NCI-H345 (cell line): ENCODE measurements around the gene PAFAH2.

Experiments used
- DNase-seq: peaks from one replicate; lab custom pipeline; 2025; lab: John Stamatoyannopoulos, UW

The PAFAH2 gene

DNA sequence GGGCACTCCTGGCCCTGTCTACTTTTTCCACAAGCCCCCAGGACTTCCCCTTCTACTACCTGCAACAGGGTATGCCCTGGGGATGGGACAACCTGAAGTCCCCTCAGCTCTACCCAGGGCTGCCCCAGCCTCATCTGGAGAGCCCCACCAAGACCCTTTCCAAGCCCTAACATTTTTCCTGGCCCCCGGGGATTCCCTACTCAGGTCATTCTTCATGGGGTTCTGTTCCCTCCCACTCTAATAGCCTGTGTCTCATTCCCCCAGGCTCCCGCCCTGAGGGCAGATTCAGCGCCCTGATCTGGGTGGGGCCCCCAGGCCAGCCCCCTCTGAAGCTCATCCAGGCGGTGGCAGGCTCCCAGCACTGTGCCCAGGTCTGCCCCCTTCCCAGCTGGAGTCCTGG lies 33.3 kb upstream of the PAFAH2 start:
- no peak for DNase-seq

DNA sequence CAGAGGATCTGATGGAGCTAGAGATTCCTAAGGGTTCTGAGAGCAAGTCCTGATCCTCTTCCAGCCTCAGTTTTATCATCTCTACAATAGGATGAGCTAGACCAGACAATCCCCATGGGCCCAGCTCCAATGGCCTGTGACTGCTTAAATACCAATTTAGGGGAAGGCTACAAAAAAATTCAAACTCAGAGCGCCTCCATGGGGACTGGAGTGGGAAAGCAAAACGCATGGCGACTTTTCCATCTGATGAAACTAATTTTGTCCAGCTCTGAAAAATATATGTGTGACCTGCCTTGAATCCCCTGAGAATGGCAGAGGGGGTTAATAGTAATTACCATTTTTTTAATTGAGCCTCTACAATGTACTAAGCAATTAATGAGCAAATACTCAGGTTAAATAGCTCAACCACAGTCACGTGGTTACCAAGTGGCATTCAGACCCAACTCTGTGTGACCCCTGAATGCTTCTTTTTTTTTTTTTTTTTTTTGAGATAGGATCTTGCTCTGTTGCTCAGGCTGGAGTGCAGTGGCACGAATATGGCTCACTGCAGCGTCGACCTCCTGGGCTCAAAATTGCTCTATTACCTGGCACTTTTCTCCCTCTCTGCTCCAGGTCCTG lies 32.1 kb upstream of the PAFAH2 start:
- DNase-seq, result no peak

DNA sequence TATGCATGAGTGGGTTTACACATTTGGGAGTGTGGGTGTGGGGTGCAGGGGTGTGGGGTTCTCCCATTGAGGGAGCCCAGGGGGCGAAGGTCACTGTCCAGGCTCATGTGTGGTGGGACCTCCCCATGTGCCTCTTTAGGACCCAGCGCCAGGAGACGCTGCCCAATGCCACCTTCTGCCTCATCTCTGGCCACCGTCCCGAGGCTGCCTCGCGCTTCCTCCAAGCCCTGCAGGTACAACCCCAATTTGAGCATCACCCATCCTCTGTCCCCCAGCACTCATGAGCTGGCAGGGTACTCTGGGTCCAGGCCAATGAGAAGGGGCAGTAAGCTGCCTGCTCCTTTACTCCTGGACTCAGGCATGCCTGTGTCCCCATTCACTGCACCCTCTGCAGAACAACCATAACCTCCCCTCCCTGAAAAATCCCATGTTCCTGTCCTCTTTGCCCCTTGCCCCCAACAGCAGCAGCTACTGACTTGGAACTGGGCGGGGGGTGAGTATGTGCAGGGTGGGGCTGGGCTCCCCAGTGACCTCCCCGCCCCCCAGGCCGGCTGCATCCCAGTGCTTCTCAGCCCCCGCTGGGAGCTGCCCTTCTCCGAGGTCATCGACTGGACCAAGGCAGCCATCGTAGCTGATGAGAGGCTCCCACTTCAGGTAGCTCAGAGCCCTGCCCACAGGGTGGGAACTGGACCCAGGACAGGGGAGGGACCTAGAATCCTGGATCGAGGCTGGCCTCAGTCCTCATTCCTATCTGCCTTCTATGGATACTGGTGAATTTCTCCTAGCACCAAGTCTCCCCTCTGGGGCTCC lies 31.4 kb upstream of the PAFAH2 start:
- no peak for DNase-seq

DNA sequence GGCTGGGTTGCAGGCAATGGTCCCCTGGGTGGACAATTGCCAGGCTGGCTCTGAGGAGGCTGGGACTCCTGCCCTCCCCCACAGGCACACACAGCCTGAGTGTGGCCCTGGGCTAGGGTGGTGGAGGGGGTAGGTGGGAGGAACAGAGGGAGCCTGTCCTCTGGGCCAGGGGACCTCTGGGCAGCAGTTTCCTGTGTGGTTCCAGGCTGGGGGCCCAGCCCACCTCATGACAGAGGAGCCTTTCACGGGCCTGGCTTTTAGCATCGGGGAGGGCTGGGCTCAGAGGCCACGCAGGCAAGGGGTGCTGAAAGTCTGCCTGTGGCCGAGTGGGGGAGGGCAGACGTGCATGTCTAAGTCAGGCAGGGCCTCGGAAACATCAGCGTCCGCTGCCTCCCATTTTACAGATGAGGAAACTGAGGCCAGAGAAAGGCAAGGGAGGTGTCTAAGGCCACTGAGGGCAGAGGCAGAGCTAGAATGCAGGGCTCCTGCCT lies 30.7 kb upstream of the PAFAH2 start:
- no peak for DNase-seq

DNA sequence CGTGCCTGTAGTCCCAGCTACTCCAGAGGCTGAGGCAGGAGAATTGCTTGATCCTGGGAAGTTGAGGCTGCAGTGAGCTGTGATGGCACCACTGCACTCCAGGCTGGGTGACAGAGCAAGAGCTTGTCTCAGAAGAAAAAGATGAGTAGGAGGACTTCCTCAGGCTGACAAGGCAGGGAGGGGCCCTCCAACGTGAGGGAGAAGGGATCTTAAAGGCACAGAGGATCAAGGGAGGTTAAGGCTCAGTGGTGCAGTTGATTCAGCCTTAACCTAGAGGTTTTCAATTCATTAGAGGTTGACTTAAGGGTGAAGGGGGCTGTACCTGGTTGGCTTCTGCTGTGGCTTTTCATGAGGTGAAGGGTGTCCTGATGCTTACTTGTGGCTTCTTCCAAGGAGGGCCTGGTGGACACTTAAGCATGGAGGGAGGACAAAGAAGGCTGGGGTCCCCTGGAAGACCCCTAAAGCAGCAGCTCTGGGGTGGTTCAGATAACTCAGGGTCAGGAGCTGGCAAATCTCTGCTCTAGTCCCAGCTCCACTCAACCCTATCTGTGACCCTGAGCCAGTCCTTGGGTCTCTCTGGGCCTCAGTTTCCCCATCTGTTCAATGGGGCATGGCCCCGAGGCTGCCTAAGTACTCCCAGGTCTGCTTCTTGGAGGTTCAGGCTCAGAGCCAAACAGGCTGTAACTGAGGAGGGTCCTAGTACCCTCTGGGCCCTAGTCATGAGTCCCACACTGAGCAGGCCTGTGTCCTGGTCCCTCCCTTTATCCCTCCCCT lies 30.0 kb upstream of the PAFAH2 start:
- DNase-seq, result no peak

DNA sequence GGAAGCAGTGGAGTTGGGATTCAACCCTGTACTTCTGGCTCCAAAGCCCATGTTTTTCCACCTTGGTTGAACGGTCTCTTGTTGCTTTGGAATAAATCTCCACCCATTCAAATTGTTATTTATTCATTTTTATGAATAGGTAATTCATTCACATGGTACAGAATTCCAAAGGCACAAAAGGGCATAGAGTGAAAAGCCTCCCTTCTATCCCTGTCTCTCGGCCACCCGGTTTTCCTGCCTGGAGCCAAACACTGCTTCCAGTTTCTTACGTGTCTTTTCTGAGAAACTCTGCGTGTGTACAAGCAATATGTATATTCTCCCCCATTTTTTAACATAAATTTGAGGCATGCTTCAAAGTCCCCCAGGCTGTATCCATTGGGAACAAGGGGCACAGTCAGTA lies 27.7 kb upstream of the PAFAH2 start:
- DNase-seq, result no peak

DNA sequence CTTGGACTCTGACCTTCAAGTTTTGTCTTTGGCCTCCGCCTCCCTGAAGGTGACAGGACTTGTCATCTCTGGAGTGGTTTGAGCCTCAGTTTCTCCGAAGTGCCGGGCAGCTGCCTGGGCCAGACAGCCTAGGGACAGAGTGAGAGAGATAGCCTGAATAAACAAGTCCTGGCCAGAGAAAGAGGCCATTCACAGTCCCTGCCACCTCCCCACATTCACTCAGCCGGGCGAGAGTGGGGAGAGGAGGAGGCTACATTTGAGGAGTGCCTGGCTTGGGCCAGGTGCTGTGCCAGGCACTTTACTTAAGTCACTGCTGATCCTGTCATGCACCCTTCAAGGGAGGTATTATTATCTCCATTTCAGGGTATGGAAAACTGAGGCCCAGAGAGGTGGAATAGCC lies 27.2 kb upstream of the PAFAH2 start:
- no peak for DNase-seq

DNA sequence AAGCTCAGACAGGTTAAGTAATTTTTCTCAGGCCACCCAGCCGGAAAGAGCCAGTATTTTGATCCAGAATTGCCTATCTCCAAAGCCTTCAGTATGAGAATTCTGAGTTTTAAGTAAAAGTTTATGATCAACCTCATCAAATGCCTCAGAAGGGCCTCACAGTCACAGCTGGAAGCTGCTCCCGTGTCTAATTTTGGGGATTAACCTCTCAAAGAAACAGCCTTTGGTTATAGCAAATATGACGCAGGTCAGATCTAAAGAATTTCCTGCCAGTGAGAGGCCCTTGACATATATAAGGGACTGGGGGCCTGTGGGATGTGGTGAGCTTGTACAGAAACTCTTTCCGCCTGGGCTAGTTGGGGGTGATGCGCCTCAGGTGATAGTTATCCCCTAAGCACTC lies 26.0 kb upstream of the PAFAH2 start:
- no peak for DNase-seq

DNA sequence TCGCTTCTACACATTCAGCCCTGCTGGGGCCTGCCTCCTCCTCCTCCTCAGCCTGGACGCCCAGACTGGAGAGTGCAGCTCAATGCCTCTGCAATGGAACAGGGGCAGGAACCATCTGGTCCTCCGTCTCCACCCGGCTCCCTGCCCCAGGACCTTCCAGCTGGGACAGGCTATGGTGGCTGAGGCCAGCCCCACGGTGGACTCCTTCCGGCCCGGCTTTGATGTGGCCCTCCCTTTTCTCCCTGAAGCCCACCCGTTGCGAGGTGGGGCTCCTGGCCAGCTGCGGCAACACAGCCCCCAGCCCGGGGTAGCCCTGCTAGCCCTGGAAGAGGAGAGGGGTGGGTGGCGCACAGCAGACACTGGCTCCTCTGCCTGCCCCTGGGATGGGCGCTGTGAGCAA lies 25.1 kb upstream of the PAFAH2 start:
- no peak for DNase-seq

DNA sequence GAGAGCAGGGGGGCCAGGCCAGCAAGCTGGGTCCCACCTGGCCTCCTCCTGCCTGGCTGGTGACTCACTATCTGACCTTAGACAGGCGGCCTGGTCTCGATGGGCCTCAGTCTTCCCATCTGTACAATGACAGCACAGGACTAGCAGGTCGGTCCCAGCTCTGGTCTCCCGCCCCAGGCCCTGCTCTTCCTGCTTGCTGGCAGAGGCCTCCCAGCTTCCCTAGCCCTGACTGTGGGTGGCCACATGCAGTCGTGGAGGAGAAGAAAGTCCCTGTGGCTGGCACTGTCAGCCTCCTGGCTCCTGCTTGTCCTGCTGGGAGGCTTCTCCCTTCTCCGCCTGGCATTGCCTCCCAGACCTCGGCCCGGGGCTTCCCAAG lies 24.5 kb upstream of the PAFAH2 start:
- no peak for DNase-seq

DNA sequence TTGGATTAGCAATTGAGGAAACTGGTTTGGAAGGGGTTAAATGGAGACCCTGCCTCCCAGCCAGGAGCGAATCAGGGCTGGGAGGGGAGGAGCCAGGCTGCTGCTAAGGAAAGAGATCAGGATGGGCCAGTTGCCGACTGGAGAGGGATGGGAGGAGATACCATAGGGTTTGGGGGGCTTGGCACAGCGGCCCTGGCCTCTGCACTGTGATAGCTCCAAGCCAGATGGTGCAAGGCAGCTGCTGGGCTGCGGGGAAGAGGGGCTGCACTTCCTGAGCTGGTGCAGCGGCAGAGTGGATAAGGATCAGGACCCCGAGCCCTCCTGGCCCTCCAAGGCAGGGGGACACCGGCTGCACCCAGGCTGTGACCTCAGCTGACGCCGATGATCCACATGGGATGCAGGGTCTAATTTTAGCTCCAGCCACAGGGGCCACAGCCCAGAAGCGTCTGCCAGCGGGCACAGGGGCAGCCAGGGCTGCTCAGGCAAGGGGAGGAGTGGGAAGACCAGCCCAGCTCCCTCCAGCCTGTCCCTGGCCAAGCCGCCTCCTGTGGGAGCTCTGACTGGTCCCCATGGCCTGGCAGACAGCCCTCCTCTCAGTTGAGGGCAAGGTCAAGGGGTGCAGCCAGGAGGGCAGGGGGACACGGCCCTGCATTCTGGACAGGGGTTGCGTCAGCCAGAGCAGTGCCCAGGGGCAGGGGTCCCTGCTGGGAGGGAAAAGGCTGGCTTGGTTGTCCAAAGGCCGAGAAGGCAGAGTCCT lies 24.0 kb upstream of the PAFAH2 start, which contains the start of gene EXTL1:
TSS of gene EXTL1 (plus strand) at position 129 of the 757 bp plus-strand sequence. CDS start 872 bp downstream, outside the sequence.
- DNase-seq, result no peak

DNA sequence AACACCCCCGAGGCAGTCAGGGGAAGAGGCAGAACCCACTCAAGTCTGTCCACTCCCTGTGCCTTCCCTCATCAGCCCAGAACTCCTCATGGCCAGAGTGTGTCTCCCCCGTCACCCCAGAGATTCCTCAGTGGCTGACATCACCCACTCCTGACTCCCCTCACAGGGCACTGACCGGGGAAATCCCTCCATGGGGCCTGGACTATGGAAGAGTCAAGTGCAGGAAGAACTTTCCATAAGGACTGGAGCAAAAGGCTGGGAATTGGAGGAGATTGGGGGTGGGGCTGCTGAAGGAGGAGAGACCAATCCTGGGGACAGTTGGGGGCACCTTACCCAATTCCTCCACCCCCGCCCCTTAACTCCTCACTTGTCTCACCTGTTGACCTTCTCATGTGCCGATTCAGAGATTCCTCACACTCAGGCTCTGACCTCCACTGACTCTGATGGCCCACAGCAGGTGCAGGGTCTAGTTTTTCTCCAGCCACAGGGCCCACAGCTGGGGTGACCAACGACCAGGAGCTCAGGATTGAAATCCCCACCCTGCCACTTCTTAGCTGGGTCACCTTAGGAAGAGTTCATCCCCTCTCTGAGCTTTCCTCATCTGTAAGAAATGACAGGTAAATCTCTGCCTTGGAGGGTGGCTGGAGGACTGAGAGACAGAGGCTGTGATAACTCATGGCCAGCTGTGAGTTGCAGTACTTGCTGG lies 23.2 kb upstream of the PAFAH2 start:
- DNase-seq, result no peak

DNA sequence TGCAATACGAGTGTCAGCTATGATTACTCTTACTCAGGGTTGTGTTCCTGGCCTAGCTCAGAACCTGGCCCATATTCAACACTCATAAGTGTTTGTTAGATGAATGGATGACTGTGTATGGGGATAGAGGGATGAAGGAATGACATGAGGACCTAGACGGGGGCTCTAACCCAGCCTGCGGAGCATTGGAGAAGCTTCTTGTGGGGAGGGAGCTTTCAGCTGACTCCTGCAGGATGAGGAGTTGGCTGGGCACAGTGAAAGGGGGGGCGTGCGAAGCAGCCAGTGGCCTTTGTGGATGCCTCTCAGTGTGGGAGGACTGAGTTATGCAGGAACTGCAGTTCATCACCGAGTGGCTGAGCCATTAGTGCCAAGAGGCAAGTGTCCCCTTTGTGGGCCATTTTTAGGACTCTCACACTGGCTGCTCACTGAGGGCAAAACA lies 22.5 kb upstream of the PAFAH2 start:
- no peak for DNase-seq

DNA sequence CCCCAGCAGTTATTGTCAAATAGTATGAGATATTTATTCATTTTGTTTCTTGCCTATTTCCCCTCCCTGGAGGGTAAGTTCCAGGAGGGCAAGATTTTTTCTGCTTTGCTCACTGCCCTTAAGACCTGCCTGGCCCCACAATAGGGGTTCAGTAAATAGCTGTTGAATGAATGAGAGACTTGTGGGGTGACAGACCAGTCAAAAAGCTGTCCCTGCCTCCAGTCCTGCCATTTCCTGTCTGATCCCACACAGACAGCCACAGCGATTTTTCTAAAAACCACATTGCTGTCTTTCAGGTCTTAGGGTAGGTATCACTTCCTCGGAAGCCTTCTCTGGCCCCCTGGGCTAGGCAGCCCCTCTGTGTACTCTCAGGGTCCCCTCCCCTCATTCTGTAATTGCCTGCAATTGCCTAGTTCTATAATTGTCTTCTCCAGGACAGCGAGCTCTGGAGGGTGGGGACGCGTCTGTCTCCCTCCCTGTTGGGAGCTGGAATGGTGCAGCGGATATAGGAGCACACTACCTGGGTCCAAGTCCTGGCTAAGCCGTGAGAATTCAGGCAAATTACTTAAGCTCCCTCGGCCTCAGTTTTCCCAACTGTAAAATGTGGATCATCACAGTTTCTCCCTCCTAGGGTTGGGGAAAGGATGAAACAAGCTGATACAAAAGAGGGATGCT lies 21.9 kb upstream of the PAFAH2 start:
- no peak for DNase-seq

DNA sequence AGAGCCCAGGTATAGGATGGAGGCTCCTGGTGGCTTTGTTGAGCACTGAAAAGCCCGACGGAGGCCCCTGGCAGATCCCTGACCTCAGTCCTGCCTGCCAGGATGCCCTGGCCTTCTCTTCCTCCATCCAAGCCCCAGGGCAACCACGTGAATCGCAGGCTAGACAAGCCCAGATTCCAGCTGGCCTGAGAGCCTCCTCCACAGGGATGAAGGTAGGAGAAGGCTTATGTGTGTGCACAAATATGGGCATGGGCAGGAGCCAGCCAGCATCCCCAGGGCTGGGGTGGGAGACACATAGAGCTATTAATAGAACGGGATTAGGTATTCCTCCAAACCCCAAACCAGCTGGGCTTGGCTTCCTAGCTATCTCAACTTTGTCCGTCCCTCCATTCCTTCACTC lies 19.7 kb upstream of the PAFAH2 start:
- DNase-seq, result no peak

DNA sequence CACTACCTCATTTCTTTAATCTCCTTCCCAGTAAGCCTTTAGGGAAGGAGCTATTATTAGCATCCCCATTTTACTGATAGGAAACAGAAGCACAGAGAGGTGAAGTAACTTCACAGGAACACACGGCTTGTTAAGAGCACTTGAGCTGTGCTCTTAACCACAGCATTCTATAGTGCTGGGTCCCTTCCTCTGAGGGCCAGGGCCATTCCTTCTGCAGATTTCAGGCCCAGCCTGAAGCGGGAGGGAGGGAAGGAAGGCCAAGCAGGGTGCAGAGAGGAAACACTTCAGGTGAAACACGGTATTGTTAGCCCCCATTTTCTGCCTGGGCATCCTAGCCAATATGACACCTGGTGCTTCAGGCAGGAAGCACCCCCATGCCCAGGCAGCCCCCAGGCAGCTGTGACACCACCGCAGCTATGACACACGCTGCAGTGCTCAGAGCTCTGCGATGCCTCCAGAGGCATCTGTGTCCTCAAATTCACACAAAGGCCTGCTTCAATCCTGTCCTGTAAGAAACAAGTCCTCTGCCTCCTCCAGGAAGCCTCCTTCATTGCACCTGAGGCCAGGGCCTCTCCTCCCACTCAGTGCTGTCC lies 19.2 kb upstream of the PAFAH2 start:
- no peak for DNase-seq

DNA sequence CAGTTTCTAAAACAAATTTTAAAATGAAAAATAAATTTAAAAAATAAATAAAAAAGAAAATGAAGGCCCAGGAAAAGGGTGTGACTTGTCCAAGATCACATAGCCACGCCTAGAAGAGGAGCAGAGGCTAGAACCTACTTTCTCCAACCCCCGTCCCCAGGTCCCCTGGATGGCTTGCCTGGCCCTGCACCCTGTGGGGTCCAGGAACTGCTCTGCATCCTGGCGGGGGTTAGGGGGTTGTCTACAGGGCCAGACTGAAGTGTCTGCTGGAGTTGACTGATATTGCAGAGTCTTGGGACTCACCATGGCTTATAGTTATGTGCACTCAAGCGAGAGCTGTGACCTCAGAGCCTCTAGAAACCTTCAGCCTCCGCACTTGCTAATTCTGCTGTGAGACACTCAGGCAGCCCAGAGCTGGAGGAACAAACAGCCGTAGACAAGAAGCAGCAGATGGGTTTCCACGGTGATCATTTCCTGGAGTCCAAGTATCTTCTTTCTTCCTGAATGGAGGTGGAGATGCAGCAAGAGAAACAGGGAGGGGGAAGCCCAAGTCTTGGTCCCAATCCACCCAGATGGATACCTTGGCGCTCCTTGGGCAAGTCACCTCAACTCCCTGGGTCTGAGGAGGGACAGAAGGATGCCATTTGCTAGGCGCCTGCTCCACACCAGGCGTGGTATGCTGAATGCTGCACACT lies 18.5 kb upstream of the PAFAH2 start:
- DNase-seq, result no peak

DNA sequence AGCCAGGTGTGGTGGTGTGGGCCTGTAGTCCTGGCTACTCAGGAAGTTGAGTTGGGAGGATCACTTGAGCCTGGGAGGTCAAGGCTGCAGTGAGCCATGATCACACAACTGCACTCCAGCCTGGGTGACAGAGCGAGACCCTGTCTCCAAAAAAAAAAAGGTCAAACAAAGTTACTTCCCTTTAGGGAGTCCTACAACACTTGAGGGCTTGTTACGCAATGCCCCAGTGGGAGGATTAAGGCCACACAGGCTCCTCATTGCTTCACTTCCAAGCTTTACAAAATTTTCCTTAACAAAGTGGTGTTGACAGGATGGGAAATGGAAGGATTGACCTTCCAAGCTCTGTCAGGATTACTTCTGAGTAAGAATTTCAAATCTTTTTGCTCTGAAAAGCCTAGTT lies 17.5 kb upstream of the PAFAH2 start:
- DNase-seq, result no peak

DNA sequence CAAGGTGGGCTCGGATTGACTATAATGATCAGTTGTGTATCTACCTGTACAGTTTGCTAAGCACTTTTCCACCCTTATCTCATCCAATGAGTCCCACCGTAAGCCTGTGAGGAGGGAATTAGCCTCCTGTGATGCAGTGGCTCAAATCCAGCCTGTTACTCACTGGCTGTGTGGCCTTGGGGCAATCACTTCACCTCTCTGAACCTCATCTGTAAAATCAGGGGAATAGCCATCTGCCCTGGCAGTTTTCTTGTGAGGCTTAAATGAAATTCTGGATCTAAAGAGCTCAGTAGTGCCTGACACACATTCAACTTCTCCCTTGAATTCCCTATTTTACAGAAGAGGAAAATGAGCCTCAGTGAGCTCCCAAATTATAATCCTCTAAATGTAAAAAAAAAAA lies 16.3 kb upstream of the PAFAH2 start:
- no peak for DNase-seq

DNA sequence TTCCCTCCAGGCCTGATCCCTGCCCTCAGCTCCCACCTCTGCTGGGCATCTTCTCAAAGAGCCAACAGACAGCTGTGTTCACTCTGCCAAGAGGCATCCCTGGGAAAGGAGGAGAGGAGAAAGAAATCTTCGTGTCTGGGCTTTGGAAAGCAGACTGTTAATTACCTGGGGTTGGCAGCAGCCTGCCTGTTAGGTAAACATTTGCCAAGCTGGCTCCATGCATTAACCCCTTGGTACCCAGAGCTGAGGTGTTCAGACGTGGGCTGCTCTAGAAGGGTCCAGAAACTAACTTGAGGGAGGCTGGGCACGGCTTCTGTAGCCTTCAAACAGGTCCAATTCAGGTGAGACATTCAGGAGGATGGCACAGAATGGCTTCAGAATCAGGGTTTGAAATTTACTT lies 15.0 kb upstream of the PAFAH2 start:
- no peak for DNase-seq
